SU-DHL-6 (cell line): ENCODE measurements around the gene RNF114.

ENCODE experiments used
- CTCF ChIP-seq: fragments of 200-600 bp; sonication (generic); IDR thresholded peaks from one replicate; pipeline ENCODE4 v1.5.1; 2017; ENCODE audit warnings: antibody characterized with exemption, mild to moderate bottlenecking, low read length, moderate library complexity; ENCODE audit not compliant: insufficient read depth, poor library complexity, severe bottlenecking
- EZH2phosphoT487 ChIP-seq: fragments of 200-600 bp; sonication (generic), shearing (Covaris generic); conservative IDR thresholded peaks from 2 replicates; pipeline ENCODE4 v1.6.1; 2018; ENCODE audit warnings: mild to moderate bottlenecking, antibody characterized with exemption, low read length, moderate library complexity, mixed read lengths

- TF ChIP-seq CTCF: no peak
- TF ChIP-seq EZH2phosphoT487: no peak
Observed at GRCh38 chr20:49961413-49961812, 25.2 kb downstream of the RNF114 start.
